Stimulated activated CD8-positive, alpha-beta memory T cell treated with anti-CD3 and anti-CD28 coated beads, Interleukin-15, amount 100 ng/mL, for 4 hours (primary cell): ENCODE data around the gene IP6K3.
A peak's percentile ranks its signal among the peaks of the same experiment; 100 is the strongest.

Experiments
- DNase-seq, 2 donors: peaks; one replicate each; pipeline ENCODE4 v3.0.0-alpha.2; 2020; ENCODE audit warnings: low read depth in 2 of 2

IP6K3 gene

DNA sequence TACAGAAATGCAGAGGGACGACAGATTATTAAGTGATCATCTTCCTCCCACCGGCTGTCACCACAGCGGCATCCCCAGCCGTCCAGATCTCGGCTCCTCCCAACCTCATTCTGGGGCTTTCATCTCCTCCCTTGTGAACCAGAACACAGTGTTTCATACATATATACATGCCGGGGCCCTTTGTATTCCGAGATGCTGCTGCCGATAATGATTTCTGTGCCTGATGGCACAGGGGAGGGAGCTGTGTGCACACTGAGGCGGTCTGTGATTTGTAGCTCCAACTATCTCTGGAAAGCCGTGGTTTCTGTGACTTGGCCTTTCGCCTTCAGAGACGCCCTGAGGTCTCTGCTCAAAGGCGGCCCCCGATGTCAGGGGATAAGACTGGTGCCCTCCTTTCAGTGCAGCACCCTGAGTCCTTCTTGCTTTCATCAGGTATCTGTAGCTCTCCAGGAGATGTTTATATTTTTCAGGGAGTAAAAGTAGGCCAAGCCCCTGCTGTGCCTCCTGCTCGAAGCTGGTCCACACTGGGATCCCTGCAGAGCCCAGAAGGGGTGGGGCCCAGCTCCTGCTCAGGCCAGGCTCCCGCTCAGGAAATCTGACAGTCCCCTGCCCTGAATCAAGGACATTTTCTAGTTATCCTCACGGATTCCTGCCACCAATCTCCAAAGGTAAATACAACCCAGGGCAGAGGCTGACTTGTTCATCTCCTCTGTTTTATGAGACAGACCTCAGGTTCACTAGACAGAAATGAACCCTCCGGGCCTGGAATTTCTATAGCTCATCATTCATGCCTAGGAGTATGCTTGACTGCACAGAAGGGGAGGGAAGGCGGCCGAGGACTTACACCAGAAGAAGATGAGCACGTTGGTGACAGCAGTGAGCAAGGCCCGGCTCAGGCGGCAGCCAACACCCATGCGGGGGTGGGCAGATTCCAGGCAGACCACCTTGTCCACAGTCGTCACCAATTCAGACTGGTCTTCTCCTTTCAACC is 31.0 kb upstream of the IP6K3 start:
- no peak for DNase-seq

GRCh38 chr6:33776764-33777163 is 30.1 kb upstream of the IP6K3 start:
- DNase-seq: no peak

DNA sequence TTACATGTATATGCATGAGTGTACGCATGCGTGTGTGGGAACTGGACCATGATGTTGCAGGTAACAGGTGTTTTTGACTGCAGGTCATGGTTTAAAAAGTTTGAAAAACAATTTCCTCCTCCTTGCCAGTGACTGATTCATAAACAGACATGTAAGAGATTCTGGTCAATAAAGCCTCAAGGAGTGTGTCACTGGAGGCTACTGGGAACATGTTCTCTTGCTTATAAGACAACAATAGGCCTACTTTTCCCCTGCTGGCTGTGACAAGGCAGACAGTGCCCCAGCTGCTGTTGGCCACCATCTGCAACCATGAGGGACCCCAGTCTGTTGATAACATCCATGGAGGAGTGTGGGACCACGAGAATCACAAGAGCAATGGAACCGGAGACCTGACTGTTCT is 29.5 kb upstream of the IP6K3 start:
- DNase-seq: no peak

DNA sequence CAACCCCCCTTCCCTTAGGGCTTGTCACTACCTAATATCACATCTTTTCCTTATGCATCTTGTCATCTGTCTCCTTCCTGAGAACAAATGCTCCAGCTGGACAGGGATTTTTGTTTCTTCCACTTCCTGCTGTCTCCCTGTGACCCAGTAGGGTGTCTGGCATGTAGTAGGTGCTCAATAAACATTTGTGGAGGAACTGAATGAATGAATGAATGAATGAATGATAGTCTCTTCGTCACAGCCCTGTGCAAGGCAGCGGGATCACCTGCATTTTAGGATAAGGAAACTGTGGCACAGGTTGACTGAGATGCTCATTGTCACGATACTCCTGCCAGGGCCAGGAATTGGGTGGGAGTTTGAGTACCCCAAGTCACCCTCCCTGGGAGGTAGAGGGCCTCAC is 28.1 kb upstream of the IP6K3 start:
- no peak for DNase-seq

DNA sequence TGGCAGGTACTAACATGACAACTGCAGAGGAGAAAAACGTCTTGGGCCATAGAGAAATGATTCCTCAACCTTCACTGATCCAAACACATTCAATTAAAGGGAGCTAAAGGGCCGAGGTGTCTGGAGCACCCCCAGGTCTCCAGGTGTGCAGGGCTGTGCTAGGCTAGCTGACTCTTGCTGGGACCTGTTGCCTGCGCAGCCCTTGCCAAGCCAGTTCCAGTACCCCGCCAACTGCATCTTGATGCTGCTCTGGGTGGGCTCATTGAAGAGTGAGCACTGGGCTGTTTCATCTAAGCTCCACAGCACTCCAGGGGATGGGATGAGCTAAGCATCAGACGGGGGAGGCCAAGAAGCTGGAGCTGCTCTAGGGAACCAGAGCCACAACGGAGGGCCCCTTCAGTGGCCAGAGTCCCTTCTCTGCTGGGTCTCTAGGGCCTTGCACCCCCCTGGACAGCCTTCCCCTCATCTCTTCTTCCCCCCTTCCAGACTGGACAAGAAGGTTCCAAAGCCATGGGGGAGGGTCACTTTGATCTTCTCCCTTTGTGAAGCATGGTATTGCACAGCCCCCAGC is 26.3 kb upstream of the IP6K3 start:
- DNase-seq: no peak

DNA sequence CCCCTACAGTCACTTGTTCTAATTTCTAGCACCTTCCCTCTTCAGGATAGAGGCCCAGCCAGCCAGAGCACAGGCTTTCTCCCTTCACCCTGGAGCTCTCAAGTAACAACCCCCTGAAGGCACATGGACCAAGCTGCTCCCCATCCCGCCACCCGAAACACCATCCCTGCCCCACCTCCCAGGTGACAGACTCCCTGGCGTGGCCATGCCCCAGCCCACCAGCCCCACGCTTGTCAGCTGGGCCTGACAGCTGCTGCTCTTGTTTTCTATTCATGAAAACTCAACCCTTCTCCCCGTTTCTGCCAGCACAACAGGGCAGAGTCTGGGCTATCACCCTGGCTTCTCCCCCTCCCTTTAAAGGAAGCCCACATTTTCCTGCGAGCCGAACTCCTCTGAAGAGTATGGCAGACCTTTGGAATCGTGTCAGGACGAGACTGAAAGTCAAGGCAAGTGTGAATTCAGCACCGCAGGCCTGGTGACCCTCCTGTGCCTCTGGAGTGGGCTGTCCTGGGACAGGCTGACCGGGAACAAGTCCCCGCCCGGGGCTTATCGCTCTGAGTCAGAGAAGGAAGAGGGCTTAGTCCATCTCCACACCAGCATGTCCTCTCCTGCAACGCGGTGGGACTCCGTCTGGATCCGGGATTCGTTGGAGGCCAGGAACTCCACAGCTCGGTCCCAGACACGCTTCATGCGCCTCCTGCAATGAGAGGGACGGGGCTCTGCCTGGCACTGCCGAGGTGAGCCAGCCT is 25.6 kb upstream of the IP6K3 start:
- no peak for DNase-seq

- DNase-seq: peak; percentile 15 to 25
These were observed 24.7 kb upstream of the IP6K3 start for GRCh38 chr6:33771146-33772081.

- no peak for DNase-seq
These were observed 24.1 kb upstream of the IP6K3 start for GRCh38 chr6:33770833-33771145.

GRCh38 chr6:33770124-33770832 is 23.6 kb upstream of the IP6K3 start:
- DNase-seq: no peak

GRCh38 chr6:33769248-33769821 is 22.6 kb upstream of the IP6K3 start:
- DNase-seq: no peak

GRCh38 chr6:33768644-33769120 is 22.0 kb upstream of the IP6K3 start:
- peak; percentile 29 to 35 for DNase-seq

GRCh38 chr6:33766921-33767907 is 20.5 kb upstream of the IP6K3 start:
- no peak for DNase-seq

DNA sequence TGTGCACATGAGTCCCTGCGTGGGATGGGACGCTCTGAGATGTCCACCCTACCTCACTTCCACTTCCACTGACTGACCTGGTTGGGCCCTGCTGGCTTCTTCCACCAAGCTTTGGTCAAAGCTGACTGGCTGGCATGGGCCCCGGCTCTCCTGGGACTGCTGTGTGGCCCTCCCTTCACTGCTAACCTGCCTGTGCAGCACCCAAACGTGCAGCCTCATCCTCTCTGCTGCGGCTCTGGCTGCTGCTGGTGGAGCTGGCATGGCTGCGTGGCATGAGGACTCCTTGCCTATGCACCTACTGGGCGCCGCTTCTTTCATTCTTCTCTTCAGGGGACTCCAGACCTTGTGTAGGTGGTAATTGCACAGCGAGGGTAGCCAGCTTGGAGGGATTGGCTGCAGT is 18.7 kb upstream of the IP6K3 start:
- no peak for DNase-seq

DNA sequence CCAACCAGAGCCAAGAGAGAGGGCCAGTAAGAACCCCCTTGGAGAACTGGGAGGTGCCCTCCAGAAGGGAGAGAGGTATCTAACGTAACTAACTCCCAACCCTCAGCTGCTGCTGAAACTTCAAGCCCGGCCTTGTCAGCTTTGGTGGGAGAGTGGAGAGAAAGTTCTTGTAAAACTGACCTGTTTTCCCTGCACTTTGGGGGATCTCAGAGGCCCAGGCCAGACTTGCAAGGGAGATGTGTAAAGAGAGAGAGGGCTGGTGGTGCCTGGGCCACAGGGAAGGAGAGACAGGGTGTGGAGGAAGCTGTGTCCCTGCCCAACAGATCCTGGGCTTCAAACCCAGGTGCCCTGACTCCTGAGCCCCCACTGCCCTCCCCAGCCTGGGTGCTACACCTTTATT is 17.3 kb upstream of the IP6K3 start:
- no peak for DNase-seq

DNA sequence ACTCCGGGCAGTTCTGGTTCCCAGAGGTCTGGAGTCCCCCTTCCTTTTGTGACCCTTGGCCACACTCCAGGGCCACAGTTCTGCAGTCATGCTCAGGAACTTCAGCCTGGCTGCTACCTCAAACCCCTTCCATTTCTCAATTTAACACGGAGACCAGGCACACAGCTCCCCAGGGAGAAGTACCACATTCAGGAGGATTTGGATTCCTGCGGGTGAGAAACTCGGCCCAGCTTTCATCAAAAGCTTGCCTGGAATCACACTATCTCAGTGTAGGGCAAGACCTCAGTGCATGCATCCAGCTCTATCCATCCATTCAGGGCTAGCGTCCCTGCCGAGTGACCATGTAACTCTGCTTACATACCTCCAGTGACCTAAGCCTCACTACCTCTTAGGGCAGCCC is 16.8 kb upstream of the IP6K3 start:
- DNase-seq: no peak

DNA sequence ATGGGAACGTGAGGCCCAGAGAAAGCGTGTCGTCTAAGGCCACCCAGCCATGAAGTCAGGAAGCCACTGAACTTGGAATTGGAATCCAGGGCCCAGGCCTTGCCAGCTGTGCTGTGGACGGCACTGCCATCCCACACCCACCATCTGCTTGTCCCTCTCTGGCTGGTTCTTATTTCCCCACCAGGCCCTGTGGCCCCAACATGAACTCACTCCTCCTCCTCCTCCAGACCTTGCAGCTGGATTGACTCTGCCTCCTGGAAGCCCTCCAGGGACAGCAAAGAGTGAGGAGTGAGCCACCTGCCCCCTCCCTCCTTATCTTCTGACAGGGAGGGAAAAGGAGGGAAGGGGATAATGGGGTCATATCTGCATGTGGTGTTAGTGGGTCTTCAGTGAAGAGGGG is 16.0 kb upstream of the IP6K3 start:
- no peak for DNase-seq

GRCh38 chr6:33761922-33762629 is 15.4 kb upstream of the IP6K3 start:
- DNase-seq: peak in 1 of 2 donors; percentile 9

DNA sequence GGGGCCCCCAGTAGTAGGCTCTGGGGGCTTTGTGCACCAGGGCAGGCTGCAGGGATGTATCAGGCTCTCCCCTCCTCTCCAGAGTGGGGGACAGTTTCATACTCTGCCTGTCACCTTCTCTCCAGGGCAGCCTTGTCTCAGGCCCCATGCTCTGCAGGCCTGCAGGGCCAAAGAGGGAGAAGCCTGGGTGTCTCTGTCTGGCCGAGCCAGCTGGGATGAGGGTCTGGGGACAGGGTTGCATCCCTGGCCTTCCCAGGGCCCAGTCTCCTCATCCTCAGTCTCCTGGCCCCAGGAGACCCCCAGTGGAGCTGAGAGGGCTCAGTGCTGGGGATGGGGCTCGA is 14.8 kb upstream of the IP6K3 start:
- no peak for DNase-seq
